Measurements from ENCODE around the gene CCL11.

Gene CCL11

GRCh38 chr17:34285286-34285792, at the start of gene CCL11:
TSS of gene CCL11 (plus strand) at chr17:34285742. CDS start at chr17:34285809, 67 bp downstream.
- DNase-seq = no peak

- no peak for DNase-seq
These were observed 49.2 kb upstream of the CCL11 start for GRCh38 chr17:34236281-34236892.

- no peak for DNase-seq
These were observed 48.1 kb upstream of the CCL11 start for GRCh38 chr17:34237458-34237857.

- DNase-seq = no peak
These were observed 44.5 kb upstream of the CCL11 start for GRCh38 chr17:34241062-34241461.

GRCh38 chr17:34242587-34243363, 42.8 kb upstream of the CCL11 start:
- no peak for DNase-seq

GRCh38 chr17:34243364-34244320, 41.9 kb upstream of the CCL11 start:
- no peak for DNase-seq

- DNase-seq = no peak
These were observed 40.1 kb upstream of the CCL11 start for GRCh38 chr17:34245351-34245905.

GRCh38 chr17:34246446-34246845, 39.1 kb upstream of the CCL11 start:
- no peak for DNase-seq

GRCh38 chr17:34246881-34247280, 38.7 kb upstream of the CCL11 start:
- no peak for DNase-seq

GRCh38 chr17:34248511-34249024, 37.0 kb upstream of the CCL11 start:
- no peak for DNase-seq

- DNase-seq = no peak
These were observed 36.5 kb upstream of the CCL11 start for GRCh38 chr17:34249061-34249460.

- DNase-seq = no peak
These were observed 36.1 kb upstream of the CCL11 start for GRCh38 chr17:34249478-34249877.

GRCh38 chr17:34251186-34251585, 34.4 kb upstream of the CCL11 start:
- DNase-seq = no peak

- DNase-seq = no peak
These were observed 33.5 kb upstream of the CCL11 start for GRCh38 chr17:34252095-34252443.

- DNase-seq = no peak
These were observed 33.0 kb upstream of the CCL11 start for GRCh38 chr17:34252444-34253138.

- DNase-seq = no peak
These were observed 32.4 kb upstream of the CCL11 start for GRCh38 chr17:34253139-34253525.

GRCh38 chr17:34254146-34254545, 31.4 kb upstream of the CCL11 start:
- DNase-seq = no peak

GRCh38 chr17:34254651-34255380, 30.7 kb upstream of the CCL11 start, which contains the start of gene CCL2:
TSS of gene CCL2 (plus strand) at chr17:34255285. CDS start at chr17:34255350, 65 bp downstream.
- peak in 1 of 2 experiments; percentile 3 for DNase-seq

- DNase-seq = no peak
These were observed 30.2 kb upstream of the CCL11 start for GRCh38 chr17:34255381-34255732.

- no peak for DNase-seq
These were observed 29.7 kb upstream of the CCL11 start for GRCh38 chr17:34255841-34256240.

GRCh38 chr17:34257299-34257985, 28.1 kb upstream of the CCL11 start:
- DNase-seq = no peak
